Measurements from ENCODE around the gene NRXN2.

NRXN2 gene

GRCh38 chr11:64723117-64723906 is at the start of gene NRXN2:
TSS of gene NRXN2 (minus strand) at chr11:64723197. CDS start at chr11:64713699, 9,498 bp downstream.
- peak; percentile 93 for DNase-seq (ENCODE audit: low spot score)

GRCh38 chr11:64772303-64773018 is 49.5 kb upstream of the NRXN2 start:
- no peak for DNase-seq (ENCODE audit: low spot score)

GRCh38 chr11:64771861-64772260 is 48.9 kb upstream of the NRXN2 start:
- DNase-seq (ENCODE audit: low spot score), result no peak

GRCh38 chr11:64770120-64770519 is 47.1 kb upstream of the NRXN2 start:
- no peak for DNase-seq (ENCODE audit: low spot score)

GRCh38 chr11:64769283-64769682 is 46.3 kb upstream of the NRXN2 start:
- DNase-seq (ENCODE audit: low spot score), result no peak

- no peak for DNase-seq (ENCODE audit: low spot score)
Measured at GRCh38 chr11:64768300-64768694, 45.3 kb upstream of the NRXN2 start.

- DNase-seq (ENCODE audit: low spot score), result peak; percentile 86
Measured at GRCh38 chr11:64767344-64768299, 44.6 kb upstream of the NRXN2 start.

- no peak for DNase-seq (ENCODE audit: low spot score)
Measured at GRCh38 chr11:64766881-64767280, 43.9 kb upstream of the NRXN2 start.

GRCh38 chr11:64765851-64766665 is 43.1 kb upstream of the NRXN2 start:
- DNase-seq (ENCODE audit: low spot score), result peak; percentile 47

- DNase-seq (ENCODE audit: low spot score), result peak; percentile 54
Measured at GRCh38 chr11:64765291-64765850, 42.4 kb upstream of the NRXN2 start.

GRCh38 chr11:64764753-64765152 is 41.8 kb upstream of the NRXN2 start:
- no peak for DNase-seq (ENCODE audit: low spot score)

GRCh38 chr11:64764040-64764611 is 41.1 kb upstream of the NRXN2 start:
- peak; percentile 46 for DNase-seq (ENCODE audit: low spot score)

GRCh38 chr11:64763526-64764039 is 40.6 kb upstream of the NRXN2 start:
- DNase-seq (ENCODE audit: low spot score), result no peak

GRCh38 chr11:64762674-64763525 is 39.9 kb upstream of the NRXN2 start:
- no peak for DNase-seq (ENCODE audit: low spot score)

GRCh38 chr11:64762277-64762673 is 39.3 kb upstream of the NRXN2 start:
- no peak for DNase-seq (ENCODE audit: low spot score)

- no peak for DNase-seq (ENCODE audit: low spot score)
Measured at GRCh38 chr11:64760759-64761420, 37.9 kb upstream of the NRXN2 start.

- DNase-seq (ENCODE audit: low spot score), result peak; percentile 88
Measured at GRCh38 chr11:64759722-64760719, 37.0 kb upstream of the NRXN2 start, which contains the start of gene PYGM. TSS of gene PYGM (minus strand) at chr11:64759974. CDS start at chr11:64759898, 76 bp downstream.
